ENCODE measurements around the gene FEM1A.
A peak's percentile ranks its signal among the peaks of the same experiment; 100 is the strongest.
"Not testable (repeated sequence)": the region's sequence is repeated elsewhere in the genome, so short reads cannot be mapped to it uniquely, and the experiment has no call there.

FEM1A gene

DNA sequence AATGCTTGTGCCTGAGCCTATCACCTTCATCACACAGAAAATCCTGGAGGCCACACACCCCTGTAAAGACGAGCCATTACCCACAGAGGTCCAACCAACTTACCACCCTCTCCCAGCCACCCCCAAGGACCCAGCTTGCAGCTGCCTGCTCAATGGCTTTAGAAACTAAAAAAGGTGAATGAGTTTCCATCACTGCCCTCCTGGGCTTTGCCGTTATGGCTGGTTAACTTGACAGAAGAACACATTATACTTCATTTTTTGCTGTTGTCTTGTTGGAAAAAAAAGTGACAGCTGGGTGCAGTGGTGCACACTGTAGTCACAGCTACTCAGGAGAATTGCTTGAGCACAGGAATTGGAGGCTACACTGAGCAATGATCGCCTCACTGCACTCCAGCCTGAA lies 17.4 kb upstream of the FEM1A start:
- DNase-seq (ENCODE audit: low read depth in 1 of 2, low spot score in 1 of 2): no peak

- DNase-seq (ENCODE audit: low read depth in 1 of 2, low spot score in 1 of 2): no peak
Observed at GRCh38 chr19:4775627-4776152, 15.8 kb upstream of the FEM1A start.

- no peak for DNase-seq (ENCODE audit: low read depth in 1 of 2, low spot score in 1 of 2)
Observed at GRCh38 chr19:4776436-4777211, 14.9 kb upstream of the FEM1A start.

DNA sequence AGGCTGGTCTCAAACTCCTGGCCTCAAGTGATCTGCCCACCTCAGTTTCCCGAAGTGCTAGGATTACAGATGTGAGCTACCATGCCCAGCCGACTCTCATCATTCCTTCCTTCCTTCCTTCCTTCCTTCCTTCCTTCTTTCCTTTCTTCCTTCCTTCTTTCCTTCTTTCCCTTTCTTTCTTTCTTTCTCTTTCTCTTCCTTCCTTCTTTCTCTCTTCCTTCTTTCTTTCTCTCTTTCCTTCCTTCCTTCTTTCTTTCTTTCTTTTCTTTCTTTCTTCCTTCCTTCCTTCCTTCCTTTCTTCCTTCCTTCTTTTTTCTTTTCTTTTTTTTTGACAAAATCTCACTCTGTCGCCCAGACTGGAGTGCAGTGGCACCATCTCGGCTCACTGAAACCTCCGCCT lies 13.4 kb upstream of the FEM1A start:
- DNase-seq (ENCODE audit: low read depth in 1 of 2, low spot score in 1 of 2): not testable (repeated sequence)

- no peak for DNase-seq (ENCODE audit: low read depth in 1 of 2, low spot score in 1 of 2)
Observed at GRCh38 chr19:4780860-4781259, 10.7 kb upstream of the FEM1A start.

DNA sequence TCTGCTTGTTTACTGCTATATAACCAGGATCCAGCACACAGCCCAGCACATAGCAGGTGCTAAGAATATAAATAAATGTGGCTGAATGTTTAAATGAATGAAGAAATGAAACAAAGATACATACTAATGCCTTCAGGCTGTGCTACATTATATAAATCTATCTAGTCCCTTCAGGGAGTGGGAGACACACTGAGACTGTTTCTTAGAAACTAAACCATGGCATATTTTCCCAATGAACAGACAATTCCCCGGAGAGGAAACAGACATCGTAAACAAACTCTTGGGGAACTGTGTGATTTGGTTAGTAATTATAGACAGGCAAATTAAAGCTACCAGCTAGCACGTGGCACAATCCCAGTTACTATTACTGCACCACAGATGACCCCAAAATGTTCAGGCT lies 9.7 kb upstream of the FEM1A start:
- no peak for DNase-seq (ENCODE audit: low read depth in 1 of 2, low spot score in 1 of 2)

GRCh38 chr19:4786412-4787016 lies 5.0 kb upstream of the FEM1A start:
- not testable (repeated sequence) for DNase-seq (ENCODE audit: low read depth in 1 of 2, low spot score in 1 of 2)

DNA sequence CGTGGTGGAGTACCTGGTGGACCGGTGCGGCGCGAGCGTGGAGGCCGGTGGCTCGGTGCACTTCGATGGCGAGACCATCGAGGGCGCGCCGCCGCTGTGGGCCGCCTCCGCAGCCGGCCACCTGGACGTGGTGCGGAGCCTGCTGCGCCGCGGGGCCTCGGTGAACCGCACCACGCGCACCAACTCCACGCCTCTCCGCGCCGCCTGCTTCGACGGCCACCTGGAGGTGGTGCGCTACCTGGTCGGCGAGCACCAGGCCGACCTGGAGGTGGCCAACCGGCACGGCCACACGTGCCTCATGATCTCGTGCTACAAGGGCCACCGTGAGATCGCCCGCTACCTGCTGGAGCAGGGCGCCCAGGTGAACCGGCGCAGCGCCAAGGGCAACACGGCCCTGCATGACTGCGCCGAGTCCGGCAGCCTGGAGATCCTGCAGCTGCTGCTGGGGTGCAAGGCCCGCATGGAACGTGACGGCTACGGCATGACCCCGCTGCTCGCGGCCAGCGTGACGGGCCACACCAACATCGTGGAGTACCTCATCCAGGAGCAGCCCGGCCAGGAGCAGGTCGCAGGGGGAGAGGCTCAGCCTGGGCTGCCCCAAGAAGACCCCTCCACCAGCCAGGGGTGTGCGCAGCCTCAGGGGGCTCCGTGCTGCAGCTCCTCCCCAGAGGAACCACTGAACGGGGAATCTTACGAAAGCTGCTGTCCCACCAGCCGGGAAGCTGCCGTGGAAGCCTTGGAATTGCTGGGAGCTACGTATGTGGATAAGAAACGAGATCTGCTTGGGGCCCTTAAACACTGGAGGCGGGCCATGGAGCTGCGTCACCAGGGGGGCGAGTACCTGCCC lies 708 bp downstream of the FEM1A start:
- DNase-seq (ENCODE audit: low read depth in 1 of 2, low spot score in 1 of 2): not testable (repeated sequence)

DNA sequence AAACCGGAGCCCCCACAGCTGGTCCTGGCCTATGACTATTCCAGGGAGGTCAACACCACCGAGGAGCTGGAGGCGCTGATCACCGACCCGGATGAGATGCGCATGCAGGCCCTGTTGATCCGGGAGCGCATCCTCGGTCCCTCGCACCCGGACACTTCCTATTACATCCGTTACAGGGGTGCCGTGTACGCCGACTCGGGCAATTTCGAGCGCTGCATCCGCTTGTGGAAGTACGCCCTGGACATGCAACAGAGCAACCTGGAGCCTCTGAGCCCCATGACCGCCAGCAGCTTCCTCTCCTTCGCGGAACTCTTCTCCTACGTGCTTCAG lies 1.3 kb downstream of the FEM1A start:
- DNase-seq (ENCODE audit: low read depth in 1 of 2, low spot score in 1 of 2): not testable (repeated sequence)

GRCh38 chr19:4793278-4793677 lies 1.7 kb downstream of the FEM1A start:
- DNase-seq (ENCODE audit: low read depth in 1 of 2, low spot score in 1 of 2): not testable (repeated sequence)

DNA sequence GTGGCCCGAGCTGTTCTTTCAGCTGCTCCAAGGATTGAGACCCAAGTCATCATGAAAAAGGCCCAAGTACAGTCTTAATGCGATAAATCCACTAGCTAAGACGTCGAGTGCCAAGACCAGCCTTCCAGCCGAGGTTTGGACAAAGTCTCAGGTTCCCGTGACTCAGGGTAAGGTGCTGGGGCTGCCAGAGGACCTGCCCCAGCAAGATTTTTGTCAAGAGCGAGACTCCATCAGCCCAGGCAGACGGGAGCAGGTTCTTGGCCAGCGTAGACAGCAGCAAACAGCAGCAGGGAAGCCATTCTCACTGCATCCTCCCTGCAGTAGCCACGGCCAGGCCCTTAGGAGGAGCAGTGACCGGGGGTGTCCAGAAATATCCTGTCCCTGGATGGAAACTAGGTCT lies 3.4 kb downstream of the FEM1A start:
- DNase-seq (ENCODE audit: low read depth in 1 of 2, low spot score in 1 of 2): no peak

DNA sequence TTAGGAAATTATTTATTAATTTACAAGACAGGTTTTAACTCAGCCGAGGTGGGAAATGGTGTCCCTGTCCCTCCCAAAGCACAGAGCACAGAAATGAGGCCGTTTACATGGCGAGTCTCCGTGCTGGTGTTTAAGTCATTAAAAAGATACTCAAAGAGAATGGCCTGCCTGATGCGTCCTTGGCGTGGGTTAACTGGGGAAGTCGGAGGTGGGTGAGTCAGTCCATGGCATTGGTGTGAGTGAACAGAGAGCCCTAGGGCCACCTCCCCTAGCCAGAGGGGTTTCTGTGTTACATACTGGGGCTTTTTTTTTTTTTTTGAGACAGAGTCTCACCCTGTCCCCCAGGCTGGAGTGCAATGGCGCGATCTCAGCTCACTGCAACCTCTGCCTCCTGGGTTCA lies 3.9 kb downstream of the FEM1A start:
- no peak for DNase-seq (ENCODE audit: low read depth in 1 of 2, low spot score in 1 of 2)

GRCh38 chr19:4800591-4801081 lies 9.1 kb downstream of the FEM1A start:
- no peak for DNase-seq (ENCODE audit: low read depth in 1 of 2, low spot score in 1 of 2)

GRCh38 chr19:4801085-4801619 lies 9.6 kb downstream of the FEM1A start:
- no peak for DNase-seq (ENCODE audit: low read depth in 1 of 2, low spot score in 1 of 2)

DNA sequence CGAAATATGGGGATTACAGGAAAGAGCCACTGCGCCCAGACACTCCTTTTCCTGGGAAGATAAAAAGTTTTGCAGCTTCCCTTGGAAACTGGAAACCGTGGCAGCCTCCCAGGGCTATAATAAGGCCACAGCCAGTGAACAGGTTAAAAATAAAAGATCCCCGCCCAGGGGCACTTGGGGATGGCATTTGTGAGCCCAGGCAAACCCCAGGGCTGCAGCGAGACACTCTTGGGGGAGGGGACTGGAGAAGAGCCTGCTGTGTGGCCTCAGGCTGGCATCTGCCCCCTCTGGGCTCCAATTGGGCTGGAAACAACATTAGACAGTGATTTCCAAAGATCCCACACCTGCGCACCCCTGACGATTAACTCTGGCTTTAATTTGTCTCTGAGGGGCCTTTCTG lies 11.2 kb downstream of the FEM1A start:
- no peak for DNase-seq (ENCODE audit: low read depth in 1 of 2, low spot score in 1 of 2)

GRCh38 chr19:4803736-4804695 lies 12.5 kb downstream of the FEM1A start:
- DNase-seq (ENCODE audit: low read depth in 1 of 2, low spot score in 1 of 2): peak; percentile 24 to 44

DNA sequence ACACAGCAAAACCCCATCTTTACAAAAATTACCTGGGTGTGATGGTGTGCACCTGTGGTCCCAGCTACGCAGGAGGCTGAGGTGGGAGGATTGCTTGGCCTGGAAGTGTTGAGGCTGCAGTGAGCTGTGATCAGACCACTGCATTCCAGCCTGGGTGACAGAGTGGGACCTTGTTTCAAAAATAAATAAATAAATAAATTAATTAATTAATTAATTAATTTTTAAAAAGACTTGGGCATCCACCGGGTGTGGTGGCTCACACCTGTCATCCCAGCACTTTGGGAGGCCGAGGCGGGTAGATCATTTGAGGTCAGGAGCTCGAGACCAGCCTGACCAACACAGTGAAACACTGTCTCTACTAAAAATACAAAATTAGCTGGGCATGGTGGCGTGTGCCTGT lies 13.6 kb downstream of the FEM1A start:
- not testable (repeated sequence) for DNase-seq (ENCODE audit: low read depth in 1 of 2, low spot score in 1 of 2)

GRCh38 chr19:4806384-4806783 lies 14.8 kb downstream of the FEM1A start:
- no peak for DNase-seq (ENCODE audit: low read depth in 1 of 2, low spot score in 1 of 2)

- DNase-seq (ENCODE audit: low read depth in 1 of 2, low spot score in 1 of 2): no peak
Observed at GRCh38 chr19:4807188-4807587, 15.7 kb downstream of the FEM1A start.
